ENCODE results near the gene PRSS58. TPM values are rescaled to one million over a fixed set of nuclear protein-coding genes. Genes with fewer than 3 reads are reported as not detected.

PRSS58 gene
- total RNA-seq, 1 donor from 2014 or later, result not detected

GRCh38 chr7:142249918-142250317 lies 7.9 kb downstream of the PRSS58 start:
- H3K27me3 Mint-ChIP-seq (ENCODE audit: low read depth), result no peaks in the 10 kb centered on the region
- H3K9me3 Mint-ChIP-seq, result peaks cover under 1% of the 10 kb centered on the region
- H3K36me3 Mint-ChIP-seq (ENCODE audit: low read depth), result no peaks in the 10 kb centered on the region
- no peak for DNase-seq (ENCODE audit: low read depth, low spot score)
- H3K4me3 Mint-ChIP-seq, result no peak overlapping the region
- no peak overlapping the region for H3K27ac Mint-ChIP-seq (ENCODE audit: unreplicated experiment)
- no peaks in the 10 kb centered on the region for H3K4me1 Mint-ChIP-seq
- no peak for TF ChIP-seq CTCF (conservative IDR thresholded peaks at IDR 0.05)

- Mint-ChIP-seq H3K27me3 (ENCODE audit: low read depth) (peaks cover 3% of the 10 kb centered on the region), H3K4me3 (no peak overlapping the region), H3K36me3 (ENCODE audit: low read depth) (no peaks in the 10 kb centered on the region), H3K27ac (ENCODE audit: unreplicated experiment) (peak overlapping the region; percentile 78), H3K9me3 (peaks cover 3% of the 10 kb centered on the region), H3K4me1 (no peaks in the 10 kb centered on the region)
- TF ChIP-seq CTCF (conservative IDR thresholded peaks at IDR 0.05), result no peak
- no peak for DNase-seq (ENCODE audit: low read depth, low spot score)
Measured at GRCh38 chr7:142248166-142249160, 9.4 kb downstream of the PRSS58 start.

GRCh38 chr7:142243823-142244222 lies 14.0 kb downstream of the PRSS58 start:
- Mint-ChIP-seq H3K4me1 (no peaks in the 10 kb centered on the region), H3K36me3 (ENCODE audit: low read depth) (no peaks in the 10 kb centered on the region), H3K9me3 (peaks cover 3% of the 10 kb centered on the region), H3K27me3 (ENCODE audit: low read depth) (peaks cover 11% of the 10 kb centered on the region), H3K27ac (ENCODE audit: unreplicated experiment) (no peak overlapping the region), H3K4me3 (no peak overlapping the region)
- DNase-seq (ENCODE audit: low read depth, low spot score), result no peak
- no peak for TF ChIP-seq CTCF (conservative IDR thresholded peaks at IDR 0.05)

- Mint-ChIP-seq H3K4me3 (no peak overlapping the region), H3K36me3 (ENCODE audit: low read depth) (no peaks in the 10 kb centered on the region), H3K4me1 (no peaks in the 10 kb centered on the region), H3K27me3 (ENCODE audit: low read depth) (peaks cover 35% of the 10 kb centered on the region), H3K9me3 (peaks cover 3% of the 10 kb centered on the region), H3K27ac (ENCODE audit: unreplicated experiment) (no peak overlapping the region)
- DNase-seq (ENCODE audit: low read depth, low spot score), result no peak
- no peak for TF ChIP-seq CTCF (conservative IDR thresholded peaks at IDR 0.05)
Measured at GRCh38 chr7:142240546-142240945, 17.3 kb downstream of the PRSS58 start.

GRCh38 chr7:142231716-142232115 lies 26.1 kb downstream of the PRSS58 start:
- Mint-ChIP-seq H3K4me1 (no peaks in the 10 kb centered on the region), H3K4me3 (no peak overlapping the region), H3K9me3 (no peaks in the 10 kb centered on the region), H3K27me3 (ENCODE audit: low read depth) (peaks cover 33% of the 10 kb centered on the region), H3K36me3 (ENCODE audit: low read depth) (no peaks in the 10 kb centered on the region), H3K27ac (ENCODE audit: unreplicated experiment) (no peak overlapping the region)
- peak; percentile 29 for TF ChIP-seq CTCF (conservative IDR thresholded peaks at IDR 0.05)
- peak; percentile 3 for DNase-seq (ENCODE audit: low read depth, low spot score)

Data from neural crest cell (in vitro differentiated cells).